PC-9 (cell line): Measurements from ENCODE around the gene GPBP1.

Source experiments
- EZH2 ChIP-seq: fragments of 200-600 bp; sonication (generic); IDR thresholded peaks from 2 replicates; pipeline ENCODE4 v1.8.0; 2017; ENCODE audit warnings: antibody characterized with exemption, low read depth
- TF ChIP-seq, protein P1 (sequence below): fragments of 200-600 bp; sonication (generic); conservative IDR thresholded peaks from 2 replicates; pipeline ENCODE4 v1.6.1; 2017; ENCODE audit warnings: mixed run types, antibody characterized with exemption, mild to moderate bottlenecking, moderate library complexity

DNA sequence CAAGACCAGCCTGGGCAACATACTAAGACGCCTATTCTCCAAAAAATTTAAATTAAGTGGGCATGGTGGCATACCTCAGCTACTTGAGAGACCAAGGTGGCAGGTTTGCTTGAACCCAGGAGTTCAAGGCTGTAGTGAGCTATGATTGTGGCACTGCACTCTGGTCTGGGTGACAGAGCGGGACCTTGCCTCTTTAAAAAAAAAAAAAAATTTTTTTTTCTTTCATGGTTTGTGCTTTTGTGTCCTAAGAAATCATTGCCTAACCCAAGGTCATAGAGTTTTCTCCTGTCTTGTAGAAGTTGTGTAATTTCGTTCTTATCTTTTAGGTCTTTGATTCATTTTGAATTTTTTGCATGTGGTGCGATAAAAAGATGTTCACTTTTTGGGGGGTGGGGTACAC, 12.3 kb downstream of the GPBP1 start:
- TF ChIP-seq, protein P1, sequence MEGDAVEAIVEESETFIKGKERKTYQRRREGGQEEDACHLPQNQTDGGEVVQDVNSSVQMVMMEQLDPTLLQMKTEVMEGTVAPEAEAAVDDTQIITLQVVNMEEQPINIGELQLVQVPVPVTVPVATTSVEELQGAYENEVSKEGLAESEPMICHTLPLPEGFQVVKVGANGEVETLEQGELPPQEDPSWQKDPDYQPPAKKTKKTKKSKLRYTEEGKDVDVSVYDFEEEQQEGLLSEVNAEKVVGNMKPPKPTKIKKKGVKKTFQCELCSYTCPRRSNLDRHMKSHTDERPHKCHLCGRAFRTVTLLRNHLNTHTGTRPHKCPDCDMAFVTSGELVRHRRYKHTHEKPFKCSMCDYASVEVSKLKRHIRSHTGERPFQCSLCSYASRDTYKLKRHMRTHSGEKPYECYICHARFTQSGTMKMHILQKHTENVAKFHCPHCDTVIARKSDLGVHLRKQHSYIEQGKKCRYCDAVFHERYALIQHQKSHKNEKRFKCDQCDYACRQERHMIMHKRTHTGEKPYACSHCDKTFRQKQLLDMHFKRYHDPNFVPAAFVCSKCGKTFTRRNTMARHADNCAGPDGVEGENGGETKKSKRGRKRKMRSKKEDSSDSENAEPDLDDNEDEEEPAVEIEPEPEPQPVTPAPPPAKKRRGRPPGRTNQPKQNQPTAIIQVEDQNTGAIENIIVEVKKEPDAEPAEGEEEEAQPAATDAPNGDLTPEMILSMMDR, result no peak
- TF ChIP-seq EZH2, result no peak
